Measurements from ENCODE around the gene FCHSD2. TPM values are rescaled to one million over a fixed set of nuclear protein-coding genes. Genes with fewer than 3 reads are reported as not detected.

FCHSD2 gene
- total and polyA plus RNA-seq, 2 of the 13 experiments (the other 11 are each of a cell fraction or from before 2014, with no cell fraction given): 20.5 to 24.8 TPM

DNA sequence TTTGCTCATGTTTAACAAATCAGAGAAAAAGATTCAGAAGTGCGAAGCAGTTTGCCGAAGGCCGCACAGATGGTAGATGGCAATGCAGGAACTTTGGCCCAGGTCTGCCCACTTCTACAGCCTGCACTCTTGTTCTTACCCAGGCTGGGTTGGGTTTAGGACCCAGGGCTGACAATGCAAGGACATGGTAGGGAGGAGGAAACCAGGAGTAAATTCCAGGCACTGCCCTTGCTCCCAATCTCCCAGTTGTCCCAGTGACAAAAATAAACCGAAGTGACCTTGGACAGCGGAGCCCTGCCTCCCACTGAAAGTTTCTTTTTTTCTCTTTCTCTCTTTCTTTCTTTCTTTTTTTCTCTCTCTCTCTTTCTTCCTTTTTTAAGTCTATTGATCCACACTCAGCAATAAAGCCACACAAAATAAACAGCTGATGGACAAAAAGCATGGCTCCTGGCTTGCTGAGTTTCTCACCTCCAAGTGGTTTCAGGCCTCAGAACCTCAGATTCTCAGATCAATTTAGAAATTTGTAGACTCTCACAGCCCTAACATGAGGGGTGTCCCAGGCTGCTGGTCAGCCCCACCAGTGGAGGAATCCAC, 33.5 kb upstream of the FCHSD2 start (continued):
- TF ChIP-seq, protein P1, sequence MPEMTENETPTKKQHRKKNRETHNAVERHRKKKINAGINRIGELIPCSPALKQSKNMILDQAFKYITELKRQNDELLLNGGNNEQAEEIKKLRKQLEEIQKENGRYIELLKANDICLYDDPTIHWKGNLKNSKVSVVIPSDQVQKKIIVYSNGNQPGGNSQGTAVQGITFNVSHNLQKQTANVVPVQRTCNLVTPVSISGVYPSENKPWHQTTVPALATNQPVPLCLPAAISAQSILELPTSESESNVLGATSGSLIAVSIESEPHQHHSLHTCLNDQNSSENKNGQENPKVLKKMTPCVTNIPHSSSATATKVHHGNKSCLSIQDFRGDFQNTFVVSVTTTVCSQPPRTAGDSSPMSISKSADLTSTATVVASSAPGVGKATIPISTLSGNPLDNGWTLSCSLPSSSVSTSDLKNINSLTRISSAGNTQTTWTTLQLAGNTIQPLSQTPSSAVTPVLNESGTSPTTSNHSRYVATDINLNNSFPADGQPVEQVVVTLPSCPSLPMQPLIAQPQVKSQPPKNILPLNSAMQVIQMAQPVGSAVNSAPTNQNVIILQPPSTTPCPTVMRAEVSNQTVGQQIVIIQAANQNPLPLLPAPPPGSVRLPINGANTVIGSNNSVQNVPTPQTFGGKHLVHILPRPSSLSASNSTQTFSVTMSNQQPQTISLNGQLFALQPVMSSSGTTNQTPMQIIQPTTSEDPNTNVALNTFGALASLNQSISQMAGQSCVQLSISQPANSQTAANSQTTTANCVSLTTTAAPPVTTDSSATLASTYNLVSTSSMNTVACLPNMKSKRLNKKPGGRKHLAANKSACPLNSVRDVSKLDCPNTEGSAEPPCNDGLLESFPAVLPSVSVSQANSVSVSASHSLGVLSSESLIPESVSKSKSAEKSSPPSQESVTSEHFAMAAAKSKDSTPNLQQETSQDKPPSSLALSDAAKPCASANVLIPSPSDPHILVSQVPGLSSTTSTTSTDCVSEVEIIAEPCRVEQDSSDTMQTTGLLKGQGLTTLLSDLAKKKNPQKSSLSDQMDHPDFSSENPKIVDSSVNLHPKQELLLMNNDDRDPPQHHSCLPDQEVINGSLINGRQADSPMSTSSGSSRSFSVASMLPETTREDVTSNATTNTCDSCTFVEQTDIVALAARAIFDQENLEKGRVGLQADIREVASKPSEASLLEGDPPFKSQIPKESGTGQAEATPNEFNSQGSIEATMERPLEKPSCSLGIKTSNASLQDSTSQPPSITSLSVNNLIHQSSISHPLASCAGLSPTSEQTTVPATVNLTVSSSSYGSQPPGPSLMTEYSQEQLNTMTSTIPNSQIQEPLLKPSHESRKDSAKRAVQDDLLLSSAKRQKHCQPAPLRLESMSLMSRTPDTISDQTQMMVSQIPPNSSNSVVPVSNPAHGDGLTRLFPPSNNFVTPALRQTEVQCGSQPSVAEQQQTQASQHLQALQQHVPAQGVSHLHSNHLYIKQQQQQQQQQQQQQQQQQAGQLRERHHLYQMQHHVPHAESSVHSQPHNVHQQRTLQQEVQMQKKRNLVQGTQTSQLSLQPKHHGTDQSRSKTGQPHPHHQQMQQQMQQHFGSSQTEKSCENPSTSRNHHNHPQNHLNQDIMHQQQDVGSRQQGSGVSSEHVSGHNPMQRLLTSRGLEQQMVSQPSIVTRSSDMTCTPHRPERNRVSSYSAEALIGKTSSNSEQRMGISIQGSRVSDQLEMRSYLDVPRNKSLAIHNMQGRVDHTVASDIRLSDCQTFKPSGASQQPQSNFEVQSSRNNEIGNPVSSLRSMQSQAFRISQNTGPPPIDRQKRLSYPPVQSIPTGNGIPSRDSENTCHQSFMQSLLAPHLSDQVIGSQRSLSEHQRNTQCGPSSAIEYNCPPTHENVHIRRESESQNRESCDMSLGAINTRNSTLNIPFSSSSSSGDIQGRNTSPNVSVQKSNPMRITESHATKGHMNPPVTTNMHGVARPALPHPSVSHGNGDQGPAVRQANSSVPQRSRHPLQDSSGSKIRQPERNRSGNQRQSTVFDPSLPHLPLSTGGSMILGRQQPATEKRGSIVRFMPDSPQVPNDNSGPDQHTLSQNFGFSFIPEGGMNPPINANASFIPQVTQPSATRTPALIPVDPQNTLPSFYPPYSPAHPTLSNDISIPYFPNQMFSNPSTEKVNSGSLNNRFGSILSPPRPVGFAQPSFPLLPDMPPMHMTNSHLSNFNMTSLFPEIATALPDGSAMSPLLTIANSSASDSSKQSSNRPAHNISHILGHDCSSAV (CRISPR knock-in tag; IDR thresholded peaks at IDR 0.05; ENCODE audit: borderline replicate concordance): no peak
- TF ChIP-seq ZFP37 (CRISPR knock-in tag; IDR thresholded peaks at IDR 0.05; ENCODE audit: borderline replicate concordance) (no peak), ZKSCAN8 (CRISPR knock-in tag; IDR thresholded peaks at IDR 0.05; ENCODE audit: borderline replicate concordance) (no peak; the same call in 1 of the 2 replicates), ZNF44 (CRISPR knock-in tag; IDR thresholded peaks at IDR 0.05) (no peak), ZNF83 (CRISPR knock-in tag; IDR thresholded peaks at IDR 0.05; ENCODE audit: borderline replicate concordance) (no peak), SPEN (CRISPR knock-in tag; IDR thresholded peaks at IDR 0.05; ENCODE audit: low read depth) (no peak), ZNF317 (CRISPR knock-in tag; IDR thresholded peaks at IDR 0.05) (0 out of 2 replicates have a peak, but pooled peaks have one; percentile 14), ZNF256 (CRISPR knock-in tag; conservative IDR thresholded peaks at IDR 0.05) (no peak), TCF7 (IDR thresholded peaks at IDR 0.05; ENCODE audit: low read depth) (0 out of 2 replicates have a peak, but pooled peaks have one; percentile 29), YY1 (IDR thresholded peaks at IDR 0.05; ENCODE audit: insufficient read depth, insufficient replicate concordance, low read depth, low read length) (no peak), ZSCAN22 (CRISPR knock-in tag; IDR thresholded peaks at IDR 0.05) (0 out of 2 replicates have a peak, but pooled peaks have one; percentile 28)
- TF ChIP-seq, protein P2, sequence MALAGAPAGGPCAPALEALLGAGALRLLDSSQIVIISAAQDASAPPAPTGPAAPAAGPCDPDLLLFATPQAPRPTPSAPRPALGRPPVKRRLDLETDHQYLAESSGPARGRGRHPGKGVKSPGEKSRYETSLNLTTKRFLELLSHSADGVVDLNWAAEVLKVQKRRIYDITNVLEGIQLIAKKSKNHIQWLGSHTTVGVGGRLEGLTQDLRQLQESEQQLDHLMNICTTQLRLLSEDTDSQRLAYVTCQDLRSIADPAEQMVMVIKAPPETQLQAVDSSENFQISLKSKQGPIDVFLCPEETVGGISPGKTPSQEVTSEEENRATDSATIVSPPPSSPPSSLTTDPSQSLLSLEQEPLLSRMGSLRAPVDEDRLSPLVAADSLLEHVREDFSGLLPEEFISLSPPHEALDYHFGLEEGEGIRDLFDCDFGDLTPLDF (CRISPR knock-in tag; IDR thresholded peaks at IDR 0.05): no peak
- TF ChIP-seq, protein P3, sequence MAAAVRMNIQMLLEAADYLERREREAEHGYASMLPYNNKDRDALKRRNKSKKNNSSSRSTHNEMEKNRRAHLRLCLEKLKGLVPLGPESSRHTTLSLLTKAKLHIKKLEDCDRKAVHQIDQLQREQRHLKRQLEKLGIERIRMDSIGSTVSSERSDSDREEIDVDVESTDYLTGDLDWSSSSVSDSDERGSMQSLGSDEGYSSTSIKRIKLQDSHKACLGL (CRISPR knock-in tag; IDR thresholded peaks at IDR 0.05): no peak
- TF ChIP-seq, protein P4, sequence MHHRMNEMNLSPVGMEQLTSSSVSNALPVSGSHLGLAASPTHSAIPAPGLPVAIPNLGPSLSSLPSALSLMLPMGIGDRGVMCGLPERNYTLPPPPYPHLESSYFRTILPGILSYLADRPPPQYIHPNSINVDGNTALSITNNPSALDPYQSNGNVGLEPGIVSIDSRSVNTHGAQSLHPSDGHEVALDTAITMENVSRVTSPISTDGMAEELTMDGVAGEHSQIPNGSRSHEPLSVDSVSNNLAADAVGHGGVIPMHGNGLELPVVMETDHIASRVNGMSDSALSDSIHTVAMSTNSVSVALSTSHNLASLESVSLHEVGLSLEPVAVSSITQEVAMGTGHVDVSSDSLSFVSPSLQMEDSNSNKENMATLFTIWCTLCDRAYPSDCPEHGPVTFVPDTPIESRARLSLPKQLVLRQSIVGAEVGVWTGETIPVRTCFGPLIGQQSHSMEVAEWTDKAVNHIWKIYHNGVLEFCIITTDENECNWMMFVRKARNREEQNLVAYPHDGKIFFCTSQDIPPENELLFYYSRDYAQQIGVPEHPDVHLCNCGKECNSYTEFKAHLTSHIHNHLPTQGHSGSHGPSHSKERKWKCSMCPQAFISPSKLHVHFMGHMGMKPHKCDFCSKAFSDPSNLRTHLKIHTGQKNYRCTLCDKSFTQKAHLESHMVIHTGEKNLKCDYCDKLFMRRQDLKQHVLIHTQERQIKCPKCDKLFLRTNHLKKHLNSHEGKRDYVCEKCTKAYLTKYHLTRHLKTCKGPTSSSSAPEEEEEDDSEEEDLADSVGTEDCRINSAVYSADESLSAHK (CRISPR knock-in tag; IDR thresholded peaks at IDR 0.05; ENCODE audit: borderline replicate concordance): no peak
- TF ChIP-seq, protein P5, sequence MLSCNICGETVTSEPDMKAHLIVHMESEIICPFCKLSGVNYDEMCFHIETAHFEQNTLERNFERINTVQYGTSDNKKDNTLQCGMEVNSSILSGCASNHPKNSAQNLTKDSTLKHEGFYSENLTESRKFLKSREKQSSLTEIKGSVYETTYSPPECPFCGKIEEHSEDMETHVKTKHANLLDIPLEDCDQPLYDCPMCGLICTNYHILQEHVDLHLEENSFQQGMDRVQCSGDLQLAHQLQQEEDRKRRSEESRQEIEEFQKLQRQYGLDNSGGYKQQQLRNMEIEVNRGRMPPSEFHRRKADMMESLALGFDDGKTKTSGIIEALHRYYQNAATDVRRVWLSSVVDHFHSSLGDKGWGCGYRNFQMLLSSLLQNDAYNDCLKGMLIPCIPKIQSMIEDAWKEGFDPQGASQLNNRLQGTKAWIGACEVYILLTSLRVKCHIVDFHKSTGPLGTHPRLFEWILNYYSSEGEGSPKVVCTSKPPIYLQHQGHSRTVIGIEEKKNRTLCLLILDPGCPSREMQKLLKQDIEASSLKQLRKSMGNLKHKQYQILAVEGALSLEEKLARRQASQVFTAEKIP (CRISPR knock-in tag; IDR thresholded peaks at IDR 0.05; ENCODE audit: borderline replicate concordance): no peak
